Thyroid gland (tissue), 4 donors: ENCODE data around the gene CSMD2. TPM values are rescaled to one million over a fixed set of nuclear protein-coding genes. Genes with fewer than 3 reads are reported as not detected.

ENCODE experiments used
- DNase-seq, 2 donors: peaks; one replicate each; pipeline ENCODE4 v3.0.0-alpha.2; 2019
- H3K27ac ChIP-seq, 3 donors: fragments of 200-600 bp; sonication (generic); 1 replicate in 2 of 3; 2 replicates in 1 of 3; pipeline ENCODE4 v1.5.1; 2016 to 2019; ENCODE audit warnings: mild to moderate bottlenecking in 1 of 3, moderate library complexity in 1 of 3
- H3K27me3 ChIP-seq: fragments of 200-600 bp; sonication (generic); one replicate; pipeline ENCODE4 v1.5.1; 2019
- H3K36me3 ChIP-seq, 2 donors: fragments of 200-600 bp; sonication (generic); one replicate each; pipeline ENCODE4 v1.5.1; 2016 to 2019
- H3K4me1 ChIP-seq, 2 donors: fragments of 200-600 bp; sonication (generic); one replicate each; pipeline ENCODE4 v1.5.1; 2017 to 2019
- H3K4me3 ChIP-seq, 3 donors: fragments of 200-600 bp; sonication (generic); replicated peaks in 1 of 3; 1 replicate in 2 of 3; 2 replicates in 1 of 3; pipeline ENCODE4 v1.5.1; 2016; ENCODE audit warnings: mild to moderate bottlenecking in 1 of 3
- H3K9me3 ChIP-seq: fragments of 200-600 bp; sonication (generic); one replicate; pipeline ENCODE4 v1.5.1; 2017
- POLR2A ChIP-seq, 2 donors: fragments of 450-650 bp; IDR thresholded peaks; one replicate each; pipeline ENCODE4 v1.6.1; 2017; ENCODE audit warnings: antibody characterized with exemption in 2 of 2, mild to moderate bottlenecking in 2 of 2, moderate library complexity in 1 of 2
- WGBS, 2 donors: methylation state at CpG; one replicate each; pipeline ENCODE4 v1.1.5; 2017; 5-methylcytosine and 5-hydroxymethylcytosine counted together
- intact Hi-C: fragments of 100-400 bp; cut with DNase I; formaldehyde crosslinking; loops from one replicate; pipeline ENCODE4 v1.15.1; 2023
- total RNA-seq, 4 donors: library from RNA; depleted of rRNA; stranded (reverse); fragments of >200 nt; gene quantifications; one replicate each; pipeline ENCODE4 v1.2.3, GENCODE V29; 2016
- TF ChIP-seq, protein P1 (sequence below), 6 experiments: fragments of 200-600 bp in 3 of 6; fragments of 450-650 bp in 3 of 6; sonication (generic) in 3 of 6; IDR thresholded peaks; one replicate each; pipeline ENCODE4 v1.5.1; 2016 to 2019; ENCODE audit warnings: antibody characterized with exemption in 6 of 6, mild to moderate bottlenecking in 2 of 6, inconsistent platforms in 1 of 6, moderate library complexity in 1 of 6

Gene CSMD2
- total RNA-seq, 4 donors from 2014 or later, result 0.10 to 0.45 (median 0.13) TPM; not detected in 1

DNA sequence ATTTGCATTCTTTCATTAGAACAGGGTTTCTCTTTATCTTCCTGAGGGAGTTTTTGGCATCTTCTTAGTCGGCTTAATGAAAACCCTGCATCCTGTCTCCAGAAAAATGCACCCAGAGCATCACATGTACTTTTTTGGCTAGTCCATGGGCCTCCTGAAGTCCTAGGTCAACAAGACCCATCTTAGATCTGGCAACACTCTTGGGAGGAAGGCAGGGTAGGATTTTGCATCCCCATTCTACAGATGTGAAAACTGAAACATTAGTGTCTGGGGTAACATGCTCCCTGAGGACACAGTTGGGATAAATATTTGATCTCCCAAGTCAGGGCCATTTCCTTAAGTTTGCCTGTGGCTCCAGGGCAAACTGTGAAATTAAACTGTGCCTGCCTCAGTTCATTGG is 341.2 kb downstream of the CSMD2 start:
- Histone ChIP-seq H3K27ac (no peak overlapping the region), H3K9me3 (no peaks in the 10 kb centered on the region), H3K36me3 (no peaks in the 10 kb centered on the region), H3K4me1 (no peaks in the 10 kb centered on the region), H3K27me3 (no peaks in the 10 kb centered on the region), H3K4me3 (no peak overlapping the region)
- TF ChIP-seq, protein P1, sequence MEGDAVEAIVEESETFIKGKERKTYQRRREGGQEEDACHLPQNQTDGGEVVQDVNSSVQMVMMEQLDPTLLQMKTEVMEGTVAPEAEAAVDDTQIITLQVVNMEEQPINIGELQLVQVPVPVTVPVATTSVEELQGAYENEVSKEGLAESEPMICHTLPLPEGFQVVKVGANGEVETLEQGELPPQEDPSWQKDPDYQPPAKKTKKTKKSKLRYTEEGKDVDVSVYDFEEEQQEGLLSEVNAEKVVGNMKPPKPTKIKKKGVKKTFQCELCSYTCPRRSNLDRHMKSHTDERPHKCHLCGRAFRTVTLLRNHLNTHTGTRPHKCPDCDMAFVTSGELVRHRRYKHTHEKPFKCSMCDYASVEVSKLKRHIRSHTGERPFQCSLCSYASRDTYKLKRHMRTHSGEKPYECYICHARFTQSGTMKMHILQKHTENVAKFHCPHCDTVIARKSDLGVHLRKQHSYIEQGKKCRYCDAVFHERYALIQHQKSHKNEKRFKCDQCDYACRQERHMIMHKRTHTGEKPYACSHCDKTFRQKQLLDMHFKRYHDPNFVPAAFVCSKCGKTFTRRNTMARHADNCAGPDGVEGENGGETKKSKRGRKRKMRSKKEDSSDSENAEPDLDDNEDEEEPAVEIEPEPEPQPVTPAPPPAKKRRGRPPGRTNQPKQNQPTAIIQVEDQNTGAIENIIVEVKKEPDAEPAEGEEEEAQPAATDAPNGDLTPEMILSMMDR (IDR thresholded peaks at IDR 0.05), result no peak
- no peak for TF ChIP-seq POLR2A (IDR thresholded peaks at IDR 0.05)
- DNase-seq, result no peak
- intact Hi-C loops, result no loop called here
- WGBS, 2 donors, result 78 to 87% methylated on average over 1 of the region's 1 CpG

DNA sequence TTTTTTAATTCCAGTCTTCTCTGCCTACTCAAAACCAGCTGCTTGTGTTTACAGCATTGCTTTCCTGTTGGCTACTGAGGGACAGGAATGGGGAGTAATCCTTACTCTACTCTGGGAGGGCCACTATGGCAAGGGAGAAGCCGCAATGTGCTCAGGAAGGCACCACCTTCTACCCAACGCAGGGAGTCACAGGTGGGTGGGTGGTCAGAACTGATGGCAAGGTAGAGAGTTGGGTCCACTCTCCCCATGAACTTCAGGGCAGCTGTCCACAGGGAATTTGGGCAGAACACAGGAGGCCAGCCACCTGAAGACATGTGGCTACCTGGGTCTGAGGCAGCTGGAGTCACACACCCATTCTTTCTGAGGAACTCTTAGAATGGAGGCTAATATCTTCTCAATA is 341.6 kb downstream of the CSMD2 start:
- Histone ChIP-seq H3K9me3 (no peaks in the 10 kb centered on the region), H3K27ac (no peak overlapping the region), H3K27me3 (no peaks in the 10 kb centered on the region), H3K4me3 (no peak overlapping the region), H3K4me1 (no peaks in the 10 kb centered on the region), H3K36me3 (no peaks in the 10 kb centered on the region)
- no peak for TF ChIP-seq POLR2A (IDR thresholded peaks at IDR 0.05)
- TF ChIP-seq, protein P1 (IDR thresholded peaks at IDR 0.05), result no peak
- WGBS, 2 donors, result 92 to 95% methylated on average over 2 of the region's 2 CpGs
- intact Hi-C loops, result no loop called here
- no peak for DNase-seq

DNA sequence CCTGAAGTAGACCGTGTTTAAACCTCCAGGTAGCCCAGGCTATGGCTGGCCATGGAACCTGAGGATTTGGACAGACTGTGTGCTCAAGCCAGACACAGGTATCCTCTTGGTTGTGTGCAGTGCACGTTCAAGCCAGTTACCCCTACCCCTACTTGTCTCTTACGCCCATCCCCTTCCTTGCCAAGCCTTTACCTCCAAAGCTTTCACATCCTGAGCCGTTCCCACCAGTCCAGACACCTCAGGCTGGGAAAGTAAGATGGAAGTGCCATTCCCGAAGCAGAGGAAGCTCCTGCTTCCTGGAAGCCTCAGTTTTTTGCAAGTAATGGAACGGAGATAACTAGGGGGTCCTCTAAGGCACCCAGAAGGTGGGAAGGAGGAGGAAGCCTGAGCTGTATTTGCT is 342.6 kb downstream of the CSMD2 start:
- DNase-seq, result no peak
- 65 to 83% methylated on average over 6 of the region's 6 CpGs for WGBS, 2 donors
- no peaks in the 10 kb centered on the region for H3K9me3 ChIP-seq
- TF ChIP-seq, protein P1 (IDR thresholded peaks at IDR 0.05), result no peak
- TF ChIP-seq POLR2A (IDR thresholded peaks at IDR 0.05), result no peak
- H3K4me1 ChIP-seq, result no peaks in the 10 kb centered on the region
- no peak overlapping the region for H3K4me3 ChIP-seq
- no peaks in the 10 kb centered on the region for H3K36me3 ChIP-seq
- H3K27ac ChIP-seq, result no peak overlapping the region
- H3K27me3 ChIP-seq, result no peaks in the 10 kb centered on the region
- intact Hi-C loops, result no loop called here

DNA sequence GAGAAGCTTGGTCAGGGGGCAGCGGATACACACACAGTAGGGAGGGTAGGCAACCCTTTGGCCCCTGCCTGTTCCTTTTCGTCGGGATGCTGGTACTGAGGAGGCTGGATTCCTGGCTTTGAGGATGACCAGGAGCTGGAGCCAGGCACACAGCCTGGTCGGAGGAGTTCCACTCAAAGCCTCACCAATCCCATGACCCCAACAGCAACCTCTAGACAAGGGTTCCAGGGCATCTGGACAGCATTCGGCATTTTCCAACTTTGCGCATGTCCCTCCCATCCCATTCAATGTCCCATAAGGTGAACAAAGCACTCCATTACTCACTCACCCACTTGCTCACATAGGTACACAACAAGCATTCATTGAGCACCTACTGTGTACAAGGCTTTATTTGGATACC is 343.7 kb downstream of the CSMD2 start:
- 92 to 95% methylated on average over 6 of the region's 6 CpGs for WGBS, 2 donors
- DNase-seq, result no peak
- H3K27me3 ChIP-seq, result no peaks in the 10 kb centered on the region

DNA sequence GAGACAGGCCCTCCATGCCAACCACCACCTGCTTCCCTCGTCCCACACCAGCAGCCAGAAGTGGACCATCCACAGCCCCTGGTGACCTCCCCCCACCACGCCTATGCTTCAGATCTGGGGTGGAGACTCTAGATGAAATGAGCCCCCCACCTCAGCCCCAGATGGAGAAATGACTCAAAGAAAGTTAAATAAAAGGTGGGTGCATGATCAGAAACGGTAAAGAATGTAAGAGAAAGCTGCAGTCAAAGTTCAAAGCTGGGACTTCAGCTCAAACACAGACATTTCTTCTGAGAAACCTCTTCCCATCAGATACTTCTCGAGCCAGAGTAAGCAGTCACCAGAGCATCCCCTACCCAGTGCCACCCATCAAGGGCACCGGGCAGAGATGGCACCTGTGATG is 344.2 kb downstream of the CSMD2 start:
- 77% methylated on average over 5 of the region's 5 CpGs for WGBS, 2 donors

More for the DNA sequence above, 343.7 kb downstream of the CSMD2 start:
- TF ChIP-seq, protein P1 (IDR thresholded peaks at IDR 0.05), result no peak
- no peaks in the 10 kb centered on the region for H3K36me3 ChIP-seq
- intact Hi-C loops, result no loop called here
- no peaks in the 10 kb centered on the region for H3K4me1 ChIP-seq
- H3K4me3 ChIP-seq, result no peak overlapping the region
- no peak overlapping the region for H3K27ac ChIP-seq
- no peaks in the 10 kb centered on the region for H3K9me3 ChIP-seq

More for the DNA sequence above, 344.2 kb downstream of the CSMD2 start:
- Histone ChIP-seq H3K27ac (no peak overlapping the region), H3K27me3 (no peaks in the 10 kb centered on the region), H3K9me3 (no peaks in the 10 kb centered on the region), H3K4me1 (no peaks in the 10 kb centered on the region), H3K36me3 (no peaks in the 10 kb centered on the region), H3K4me3 (no peak overlapping the region)
- intact Hi-C loops, result no loop called here
- DNase-seq, result no peak
- TF ChIP-seq, protein P1 (IDR thresholded peaks at IDR 0.05), result no peak
- TF ChIP-seq POLR2A (IDR thresholded peaks at IDR 0.05), result no peak
